Spinal cord (tissue), 10 donors: Measurements from ENCODE around the gene SIK1. TPM values are rescaled to one million over a fixed set of nuclear protein-coding genes. Genes with fewer than 3 reads are reported as not detected.

Source experiments
- DNase-seq, 6 donors: peaks; one replicate each; pipeline versions ENCODE4 v3.0.0 to v3.0.0-alpha.2; 2013 to 2015; ENCODE audit warnings: low spot score in 6 of 6, low read depth in 4 of 6
- H3K27ac ChIP-seq: one replicate; pipeline ENCODE4 v1.5.1; 2013; ENCODE audit warnings: low read depth, low read length, control low read depth
- H3K27me3 ChIP-seq: one replicate; pipeline ENCODE4 v1.6.1; 2013; ENCODE audit warnings: low read length; ENCODE audit not compliant: control insufficient read depth, insufficient read depth
- H3K36me3 ChIP-seq: one replicate; pipeline ENCODE4 v1.6.1; 2013; ENCODE audit warnings: low read length; ENCODE audit not compliant: control insufficient read depth, insufficient read depth
- H3K4me1 ChIP-seq: one replicate; pipeline ENCODE4 v1.6.1; 2013; ENCODE audit warnings: low read length; ENCODE audit not compliant: control insufficient read depth, insufficient read depth
- H3K4me3 ChIP-seq: one replicate; pipeline ENCODE4 v1.5.1; 2013; ENCODE audit warnings: low read depth, low read length, control low read depth
- H3K9me3 ChIP-seq: one replicate; pipeline ENCODE4 v1.6.1; 2013; ENCODE audit warnings: low read length; ENCODE audit not compliant: control insufficient read depth, insufficient read depth
- WGBS: methylation state at CpG from one replicate; pipeline ENCODE4 v1.1.5; 2013; ENCODE audit warnings: missing lambda C conversion rate; ENCODE audit not compliant: insufficient coverage; 5-methylcytosine and 5-hydroxymethylcytosine counted together
- polyA plus RNA-seq, 2 donors: library from polyadenylated mRNA; unstranded; fragments of 120-200 nt; gene quantifications; one replicate each; pipeline ENCODE4 v1.2.1, GENCODE V29; 2013; ENCODE audit not compliant: insufficient read length in 2 of 2
- total RNA-seq, 2 donors: library from RNA; depleted of rRNA in 1 of 2; stranded (reverse); fragments of 120-200 nt in 1 of 2; fragments of >200 nt in 1 of 2; gene quantifications; one replicate each; pipeline versions ENCODE4 v1.2.3 to v1.2.4, GENCODE V29; 2013 to 2014
- donor health status: healthy.

The SIK1 gene
- total and polyA plus RNA-seq, 4 donors: 4.7 to 13.2 (median 6.1) TPM

- 91% methylated on average over 21 of the region's 21 CpGs for WGBS
- Histone ChIP-seq H3K4me3 (no peak overlapping the region), H3K36me3 (no peaks in the 10 kb centered on the region), H3K27ac (no peak overlapping the region), H3K9me3 (no peaks in the 10 kb centered on the region), H3K4me1 (no peaks in the 10 kb centered on the region), H3K27me3 (no peaks in the 10 kb centered on the region)
- no peak for DNase-seq
These were observed 51.0 kb downstream of the SIK1 start for GRCh38 chr21:43375837-43376477.

GRCh38 chr21:43375006-43375836 is 51.7 kb downstream of the SIK1 start:
- Histone ChIP-seq H3K9me3 (no peaks in the 10 kb centered on the region), H3K27me3 (no peaks in the 10 kb centered on the region), H3K4me3 (no peak overlapping the region), H3K27ac (no peak overlapping the region), H3K36me3 (no peaks in the 10 kb centered on the region), H3K4me1 (peaks cover 3% of the 10 kb centered on the region)
- 89% methylated on average over 14 of the region's 17 CpGs for WGBS
- DNase-seq: no peak

DNA sequence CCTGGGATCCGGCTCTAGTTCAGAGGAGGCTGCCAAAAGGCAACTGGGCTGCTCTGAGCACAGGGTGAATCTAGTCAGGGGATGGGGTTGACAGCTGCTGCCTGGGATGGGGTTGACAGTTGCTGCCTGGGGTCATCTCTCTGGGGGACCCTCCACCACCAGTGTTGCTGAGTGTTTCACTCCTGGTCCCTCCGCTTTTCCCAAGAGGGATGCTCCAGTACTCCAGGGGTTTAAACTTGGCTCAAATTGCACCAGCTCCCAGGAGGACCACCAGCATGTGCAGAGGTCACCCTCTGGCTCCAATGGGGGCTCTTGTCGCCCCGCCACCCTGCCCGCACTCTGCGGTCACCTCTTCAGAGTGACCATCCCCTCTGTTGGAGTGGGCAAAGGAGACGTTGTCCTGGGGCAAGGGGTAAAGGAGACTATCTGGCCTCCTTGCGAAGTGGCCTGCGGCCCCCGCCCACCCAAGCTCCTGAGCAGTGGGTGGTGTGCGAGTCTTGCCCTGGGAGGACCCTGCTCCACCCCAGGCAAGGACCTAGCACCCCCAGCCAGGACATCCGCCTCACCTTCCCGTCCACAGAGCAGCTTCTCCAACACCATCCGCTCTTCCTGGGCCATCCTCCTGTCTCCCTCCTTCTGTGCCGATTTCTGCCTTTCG is 52.6 kb downstream of the SIK1 start:
- WGBS: 94% methylated on average over 11 of the region's 16 CpGs
- no peaks in the 10 kb centered on the region for H3K36me3 ChIP-seq
- H3K27ac ChIP-seq: no peak overlapping the region
- H3K4me3 ChIP-seq: no peak overlapping the region
- H3K4me1 ChIP-seq: peaks cover 12% of the 10 kb centered on the region
- no peak for DNase-seq
- no peaks in the 10 kb centered on the region for H3K9me3 ChIP-seq
- no peaks in the 10 kb centered on the region for H3K27me3 ChIP-seq

DNA sequence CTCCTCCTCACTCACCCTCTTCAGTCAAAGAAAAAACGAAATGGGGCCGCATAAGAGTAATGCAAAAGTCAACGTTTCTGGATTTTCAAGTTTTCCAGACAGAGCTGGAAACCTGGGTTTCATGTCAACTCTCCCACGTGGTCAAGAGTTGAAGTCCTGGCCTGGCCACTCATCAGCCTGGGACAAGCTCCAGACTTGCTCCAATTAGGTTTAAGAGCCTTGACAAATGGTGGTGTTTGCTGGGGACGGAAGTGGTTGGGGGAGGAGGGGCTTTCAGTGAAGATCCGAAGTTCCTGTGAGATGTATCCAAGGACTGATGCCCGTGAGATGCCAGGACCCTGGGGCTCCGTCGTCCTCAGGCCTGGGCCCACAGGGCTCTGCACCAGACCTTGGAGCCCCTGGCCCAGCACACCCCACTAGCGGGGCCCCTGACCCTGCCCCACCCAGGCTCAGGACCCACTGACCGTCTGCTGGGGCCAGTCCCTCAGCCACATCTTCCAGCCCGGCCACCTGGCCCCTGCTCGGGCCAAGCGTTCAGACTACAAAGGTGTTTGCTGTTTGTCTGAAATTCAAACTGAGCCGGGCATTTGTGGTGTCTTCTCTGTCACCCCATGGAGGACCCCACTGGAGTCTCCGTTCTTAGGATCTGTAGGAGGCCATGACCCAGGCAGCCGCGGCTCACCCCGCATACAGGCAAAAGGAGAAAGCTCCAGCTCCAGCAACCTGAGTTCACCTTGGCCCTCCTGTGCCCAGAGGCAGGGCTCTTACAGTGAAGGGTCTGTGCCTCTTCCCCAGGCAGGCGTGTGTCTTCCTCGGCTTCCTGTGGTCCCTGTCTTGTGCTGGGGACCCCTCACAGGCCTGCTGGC is 53.3 kb downstream of the SIK1 start:
- Histone ChIP-seq H3K27ac (no peak overlapping the region), H3K4me1 (peaks cover 16% of the 10 kb centered on the region), H3K36me3 (no peaks in the 10 kb centered on the region), H3K9me3 (no peaks in the 10 kb centered on the region), H3K4me3 (no peak overlapping the region), H3K27me3 (no peaks in the 10 kb centered on the region)
- DNase-seq: no peak
- WGBS: 87% methylated on average over 17 of the region's 21 CpGs

- Histone ChIP-seq H3K4me1 (peaks cover 21% of the 10 kb centered on the region), H3K4me3 (no peak overlapping the region), H3K36me3 (no peaks in the 10 kb centered on the region), H3K27ac (no peak overlapping the region), H3K27me3 (no peaks in the 10 kb centered on the region), H3K9me3 (no peaks in the 10 kb centered on the region)
- DNase-seq: no peak
- WGBS: 90% methylated on average over 25 of the region's 26 CpGs
These were observed 54.1 kb downstream of the SIK1 start for GRCh38 chr21:43372663-43373361.

DNA sequence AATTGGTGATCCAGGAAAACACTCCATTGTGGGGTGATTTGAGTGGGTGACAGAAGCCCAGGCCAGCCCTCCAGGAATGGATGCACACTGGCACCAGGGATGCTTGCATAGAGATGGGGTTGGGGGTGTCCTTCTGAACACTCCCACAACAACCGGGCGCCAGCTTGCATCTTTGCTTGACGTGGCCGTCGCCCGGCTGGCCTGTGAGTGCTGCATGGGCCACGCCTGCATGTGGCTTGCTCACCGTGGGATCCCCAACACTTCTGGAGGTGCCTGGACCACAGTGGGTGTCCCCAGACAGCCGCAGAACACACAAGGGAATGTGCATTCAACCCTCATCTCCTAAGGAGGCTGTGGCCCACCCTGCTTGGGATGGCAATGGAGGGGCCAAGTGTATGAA is 55.1 kb downstream of the SIK1 start:
- Histone ChIP-seq H3K27ac (no peak overlapping the region), H3K9me3 (no peaks in the 10 kb centered on the region), H3K27me3 (no peaks in the 10 kb centered on the region), H3K4me3 (no peak overlapping the region), H3K4me1 (peaks cover 31% of the 10 kb centered on the region), H3K36me3 (no peaks in the 10 kb centered on the region)
- WGBS: 93% methylated on average over 9 of the region's 9 CpGs
- DNase-seq: no peak

GRCh38 chr21:43370888-43371570 is 55.9 kb downstream of the SIK1 start:
- no peaks in the 10 kb centered on the region for H3K36me3 ChIP-seq
- no peak for DNase-seq
- H3K4me3 ChIP-seq: no peak overlapping the region
- no peak overlapping the region for H3K27ac ChIP-seq
- H3K4me1 ChIP-seq: peaks cover 39% of the 10 kb centered on the region
- 70% methylated on average over 1 of the region's 2 CpGs for WGBS
- H3K27me3 ChIP-seq: no peaks in the 10 kb centered on the region
- no peaks in the 10 kb centered on the region for H3K9me3 ChIP-seq

DNA sequence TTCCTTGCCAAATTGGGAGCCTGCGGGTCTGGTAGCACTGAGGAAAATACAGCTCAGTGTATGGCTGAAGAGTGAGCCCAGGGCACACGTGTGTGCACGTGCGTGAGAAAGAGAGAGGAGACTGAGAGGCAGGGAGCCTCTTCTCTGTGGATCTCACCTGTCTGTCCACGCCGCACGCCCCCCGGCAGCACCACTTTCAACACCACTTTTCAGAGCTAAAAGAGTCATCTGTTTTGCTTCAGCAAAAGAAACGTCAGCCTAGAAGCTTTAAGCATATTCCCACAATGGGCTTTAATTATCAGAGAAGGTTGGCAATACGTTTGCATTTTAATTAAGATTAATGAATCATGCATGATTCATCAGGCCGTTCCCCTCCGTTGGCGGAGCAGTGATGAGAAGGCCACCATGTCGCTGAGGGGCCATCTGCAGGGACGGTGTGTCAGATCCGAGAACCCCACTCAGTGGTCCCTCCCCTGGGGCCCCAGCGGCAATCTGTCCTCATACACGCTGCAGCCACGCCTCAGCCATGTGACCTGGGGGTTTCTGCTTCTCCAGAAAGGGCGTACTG is 56.8 kb downstream of the SIK1 start:
- H3K27ac ChIP-seq: no peak overlapping the region

More for the DNA sequence above, 56.8 kb downstream of the SIK1 start:
- Histone ChIP-seq H3K27me3 (no peaks in the 10 kb centered on the region), H3K36me3 (no peaks in the 10 kb centered on the region), H3K4me3 (no peak overlapping the region), H3K9me3 (no peaks in the 10 kb centered on the region), H3K4me1 (peaks cover 48% of the 10 kb centered on the region)
- 27% methylated on average over 13 of the region's 20 CpGs for WGBS
- DNase-seq: peak in 2 of 6 donors; percentile 82 to 83
